Lower leg skin (tissue), 4 donors: ENCODE results near the gene TLE2. TPM values are rescaled to one million over a fixed set of nuclear protein-coding genes. Genes with fewer than 3 reads are reported as not detected.

ENCODE experiments used
- DNase-seq, 2 donors: peaks; one replicate each; pipeline ENCODE4 v3.0.0-alpha.2; 2019; ENCODE audit warnings: low spot score in 2 of 2
- H3K4me3 ChIP-seq: fragments of 200-600 bp; sonication (generic); 2 replicates; pipeline ENCODE4 v1.5.1; 2017; ENCODE audit warnings: mild to moderate bottlenecking, low read depth; ENCODE audit not compliant: poor library complexity, severe bottlenecking
- CTCF ChIP-seq, 3 donors: fragments of 450-650 bp; IDR thresholded peaks; one replicate each; pipeline ENCODE4 v1.5.1; 2016; ENCODE audit warnings: antibody characterized with exemption in 3 of 3, mild to moderate bottlenecking in 3 of 3, moderate library complexity in 2 of 3
- POLR2A ChIP-seq, 2 donors: fragments of 450-650 bp; IDR thresholded peaks; one replicate each; pipeline ENCODE4 v1.6.1; 2016 to 2017; ENCODE audit warnings: antibody characterized with exemption in 2 of 2, mild to moderate bottlenecking in 1 of 2, moderate library complexity in 1 of 2
- WGBS, 2 donors: methylation state at CpG; one replicate each; pipeline ENCODE4 v1.1.5; 2018; 5-methylcytosine and 5-hydroxymethylcytosine counted together
- intact Hi-C: fragments of 100-400 bp; cut with DNase I; formaldehyde crosslinking; loops from one replicate; pipeline ENCODE4 v1.15.0; 2023; ENCODE audit warnings: low total_unique reads
- total RNA-seq, 4 donors: library from RNA; depleted of rRNA; stranded (reverse); fragments of >200 nt; gene quantifications; one replicate each; pipeline ENCODE4 v1.1.0, GENCODE V29; 2016

The TLE2 gene
- total RNA-seq, 4 donors from 2014 or later, result 25.3 to 40.1 (median 33.5) TPM

DNA sequence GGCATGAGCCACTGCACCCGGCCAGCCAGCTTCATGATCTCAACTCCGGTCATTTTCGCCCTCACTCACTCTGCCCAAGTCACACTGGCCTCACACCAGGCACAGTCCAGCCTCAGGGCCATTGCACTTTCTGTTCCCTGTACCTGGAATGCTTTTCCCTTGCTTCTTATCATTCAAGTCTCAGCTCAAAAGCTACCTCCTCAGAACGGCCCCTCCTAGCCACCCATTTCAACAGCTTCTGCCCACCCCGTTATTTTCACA, 2.5 kb upstream of the TLE2 start:
- TF ChIP-seq POLR2A (IDR thresholded peaks at IDR 0.05), result no peak
- TF ChIP-seq CTCF (IDR thresholded peaks at IDR 0.05), result no peak
- WGBS, 2 donors, result 75% methylated on average over 5 of the region's 5 CpGs
- no peak overlapping the region for H3K4me3 ChIP-seq
- no peak for DNase-seq
- intact Hi-C loops, result no loop called here

DNA sequence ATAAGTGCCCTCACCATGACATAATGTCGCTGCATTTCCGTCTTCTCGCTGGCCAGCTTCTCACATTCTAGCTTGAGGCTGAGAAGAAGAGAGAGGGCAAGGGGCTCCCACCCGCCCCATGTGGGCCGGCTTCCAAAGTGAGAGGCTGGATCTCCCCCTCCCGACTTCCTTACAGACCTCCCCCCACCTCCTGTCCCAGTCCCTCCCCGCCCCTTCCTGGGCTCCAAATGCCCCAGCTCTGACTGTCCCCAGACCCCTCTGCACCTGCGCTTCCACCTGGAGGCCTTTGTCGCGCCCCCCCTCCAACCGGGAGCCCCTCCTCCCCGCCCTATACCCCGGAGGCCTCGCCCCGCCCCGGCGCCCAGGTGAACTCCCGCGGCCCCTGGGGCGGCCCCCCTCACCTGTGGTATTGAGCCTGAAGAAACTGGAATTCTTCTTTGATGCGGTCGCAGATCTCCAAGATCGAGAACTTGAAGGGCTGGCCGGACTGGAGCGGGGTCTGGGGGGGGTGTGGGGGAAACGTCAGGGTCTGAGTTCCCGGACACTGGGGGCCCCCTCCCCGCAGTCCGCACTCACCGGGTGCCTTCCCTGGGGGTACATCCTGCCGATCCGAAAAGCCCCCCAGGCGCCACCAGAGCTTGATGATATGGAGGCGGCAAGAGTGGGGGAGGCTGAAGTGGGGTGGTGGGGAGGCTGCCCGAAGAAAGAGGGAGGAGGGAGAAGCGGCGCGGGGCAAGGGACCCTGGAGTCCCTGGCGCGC, 595 bp downstream of the TLE2 start:
- DNase-seq, result no peak
- 5 to 15% methylated on average over 23 to 39 of the region's 40 CpGs for WGBS, 2 donors
- intact Hi-C loops, result no loop called here
- H3K4me3 ChIP-seq, result peak overlapping the region; percentile 63
- no peak for TF ChIP-seq CTCF (IDR thresholded peaks at IDR 0.05)
- TF ChIP-seq POLR2A (IDR thresholded peaks at IDR 0.05), result no peak

DNA sequence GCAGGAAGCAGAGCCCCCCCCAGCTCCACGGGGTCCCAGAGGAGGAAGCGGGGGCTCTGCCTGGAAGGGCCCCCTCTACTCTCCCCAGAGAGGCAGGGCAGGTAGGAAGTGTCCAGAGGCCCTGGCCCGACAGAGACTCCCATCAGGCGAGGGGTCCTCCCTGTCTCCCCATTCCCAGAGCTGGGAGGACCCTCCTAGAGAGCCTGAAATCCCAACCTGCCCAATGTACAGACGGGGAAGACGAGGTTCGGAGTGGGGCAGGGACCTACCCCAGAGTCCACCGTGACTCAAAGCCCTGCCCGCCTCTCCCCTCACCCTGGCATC, 1.1 kb downstream of the TLE2 start:
- intact Hi-C loops, result no loop called here
- 63 to 74% methylated on average over 9 of the region's 9 CpGs for WGBS, 2 donors
- DNase-seq, result no peak
- TF ChIP-seq CTCF (IDR thresholded peaks at IDR 0.05) (no peak), POLR2A (IDR thresholded peaks at IDR 0.05) (no peak)
- no peak overlapping the region for H3K4me3 ChIP-seq

DNA sequence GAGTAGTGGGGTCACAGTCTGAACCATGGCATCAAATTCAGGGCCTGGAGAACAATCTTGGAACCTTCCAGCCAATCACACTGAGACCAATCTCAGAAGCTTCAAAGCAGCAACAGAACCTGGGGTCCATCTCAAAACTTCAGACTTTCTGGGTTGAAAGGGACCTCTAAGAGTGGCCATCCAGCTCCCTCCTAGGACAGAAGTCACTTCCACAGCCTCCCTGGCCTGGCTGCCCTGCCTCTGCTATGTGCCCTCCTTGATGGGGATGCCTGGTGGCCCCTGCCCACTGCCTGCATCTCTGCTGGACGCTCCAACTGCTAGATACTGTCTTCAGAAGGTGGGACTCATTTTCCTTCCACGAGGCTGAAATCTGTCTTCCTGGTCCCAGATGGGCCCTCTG, 1.8 kb downstream of the TLE2 start:
- intact Hi-C loops, result no loop called here

DNA sequence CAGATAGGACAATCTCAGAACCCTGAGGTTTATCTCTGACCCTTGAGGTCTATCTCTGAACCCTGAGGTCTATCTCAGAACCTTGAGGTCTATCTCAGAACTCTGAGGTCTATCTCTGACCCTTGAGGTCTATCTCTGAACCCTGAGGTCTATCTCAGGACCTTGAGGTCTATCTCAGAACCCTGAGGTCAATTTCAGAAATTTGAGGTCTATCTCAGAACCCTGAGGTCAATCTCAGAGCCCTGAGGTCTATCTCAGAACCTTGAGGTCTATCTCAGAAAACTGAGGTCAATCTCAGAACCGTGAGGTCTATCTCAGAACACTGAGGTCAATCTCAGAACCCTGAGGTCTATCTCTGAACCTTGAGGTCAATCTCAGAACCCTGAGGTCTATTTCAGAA, 2.3 kb downstream of the TLE2 start:
- TF ChIP-seq POLR2A (IDR thresholded peaks at IDR 0.05) (no peak), CTCF (IDR thresholded peaks at IDR 0.05) (no peak)
- intact Hi-C loops, result no loop called here
- DNase-seq, result no peak
- WGBS, 2 donors, result 85 to 100% methylated on average over 1 of the region's 1 CpG
- no peak overlapping the region for H3K4me3 ChIP-seq

More for the DNA sequence above, 1.8 kb downstream of the TLE2 start:
- WGBS, 2 donors, result 86 to 94% methylated on average over 2 of the region's 2 CpGs
- H3K4me3 ChIP-seq, result no peak overlapping the region
- DNase-seq, result no peak
- no peak for TF ChIP-seq CTCF (IDR thresholded peaks at IDR 0.05)
- no peak for TF ChIP-seq POLR2A (IDR thresholded peaks at IDR 0.05)

DNA sequence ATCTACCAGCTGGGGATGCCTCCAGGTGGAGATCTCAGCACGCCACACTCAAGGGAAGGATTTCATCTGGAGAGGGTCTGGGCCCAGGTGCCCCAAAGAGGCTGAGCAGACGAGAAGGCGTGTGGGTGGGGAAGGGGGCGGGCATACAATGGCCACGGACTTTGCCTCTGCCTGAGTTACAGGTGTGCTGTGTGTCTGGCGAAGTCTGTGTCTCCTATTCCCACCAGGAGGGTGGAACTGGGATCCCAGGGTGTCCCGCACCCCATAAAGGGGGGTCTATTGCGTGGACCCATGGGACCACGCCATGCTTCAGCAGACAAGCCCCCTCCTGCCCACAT, 3.6 kb downstream of the TLE2 start:
- 83% methylated on average over 9 of the region's 9 CpGs for WGBS, 2 donors
- no peak overlapping the region for H3K4me3 ChIP-seq
- DNase-seq, result no peak
- intact Hi-C loops, result no loop called here
- TF ChIP-seq CTCF (IDR thresholded peaks at IDR 0.05), result no peak
- no peak for TF ChIP-seq POLR2A (IDR thresholded peaks at IDR 0.05)
